Lower lobe of right lung (tissue), 2 donors: Measurements from ENCODE around the gene TST. TPM values are rescaled to one million over a fixed set of nuclear protein-coding genes. Genes with fewer than 3 reads are reported as not detected.

Experiments
- ATAC-seq, 2 donors: fragments of 200-7000 bp; cut with Tn5 transposase; one replicate each; pipeline ENCODE4 v1.9.1; 2020 to 2022; ENCODE audit warnings: mild to moderate bottlenecking in 2 of 2, moderate library complexity in 2 of 2
- DNase-seq: peaks from one replicate; pipeline ENCODE4 v3.0.0-alpha.2; 2020
- H3K27ac ChIP-seq: fragments of 200-600 bp; one replicate; pipeline ENCODE4 v1.8.0; 2022
- H3K27me3 ChIP-seq: fragments of 200-600 bp; one replicate; pipeline ENCODE4 v1.8.0; 2022; ENCODE audit warnings: low read depth
- H3K36me3 ChIP-seq: fragments of 200-600 bp; one replicate; pipeline ENCODE4 v1.8.0; 2022; ENCODE audit warnings: mild to moderate bottlenecking
- H3K4me1 ChIP-seq: fragments of 200-600 bp; one replicate; pipeline ENCODE4 v1.8.0; 2022
- H3K4me3 ChIP-seq: fragments of 200-600 bp; one replicate; pipeline ENCODE4 v1.8.0; 2022; ENCODE audit warnings: mild to moderate bottlenecking
- H3K9me3 ChIP-seq: fragments of 200-600 bp; one replicate; pipeline ENCODE4 v1.8.0; 2022
- CTCF ChIP-seq: fragments of 200-600 bp; IDR thresholded peaks from one replicate; pipeline ENCODE4 v1.8.0; 2022; ENCODE audit warnings: antibody characterized with exemption, mild to moderate bottlenecking
- intact Hi-C: fragments of 100-400 bp; cut with DNase I; formaldehyde crosslinking; loops from one replicate; pipeline ENCODE4 v1.11.0; 2022
- total RNA-seq: library from RNA; stranded (reverse); fragmentation: NEBNext Ultra II Directional; extraction: Animal tissue kit (Norgen Biotek cat#: 25700); gene quantifications from one replicate; pipeline ENCODE4 v1.2.1, GENCODE V29; 2021
- donor health status: DM: no; HTN: yes; CAD: no; lungs with severe emphysema.

The TST gene
- total RNA-seq, 1 donor from 2014 or later, result 48.3 TPM

- Histone ChIP-seq H3K9me3 (no peaks in the 10 kb centered on the region), H3K36me3 (peaks cover 47% of the 10 kb centered on the region), H3K4me1 (peaks cover 12% of the 10 kb centered on the region), H3K27ac (no peak overlapping the region), H3K4me3 (no peak overlapping the region), H3K27me3 (no peaks in the 10 kb centered on the region)
- intact Hi-C loops, result no loop called here
- no peak for TF ChIP-seq CTCF
- DNase-seq (no peak), ATAC-seq (no peak)
Measured at GRCh38 chr22:37056246-37056645, 37.0 kb upstream of the TST start.

GRCh38 chr22:37054600-37055365 lies 35.5 kb upstream of the TST start:
- ATAC-seq, result no peak
- H3K4me1 ChIP-seq, result peaks cover 18% of the 10 kb centered on the region
- H3K9me3 ChIP-seq, result no peaks in the 10 kb centered on the region
- TF ChIP-seq CTCF, result no peak
- intact Hi-C loops, result no loop called here
- peaks cover 41% of the 10 kb centered on the region for H3K36me3 ChIP-seq
- no peaks in the 10 kb centered on the region for H3K27me3 ChIP-seq
- no peak overlapping the region for H3K4me3 ChIP-seq
- H3K27ac ChIP-seq, result no peak overlapping the region
- DNase-seq, result no peak

- Histone ChIP-seq H3K27ac (no peak overlapping the region), H3K4me3 (no peak overlapping the region), H3K36me3 (peaks cover 41% of the 10 kb centered on the region), H3K27me3 (no peaks in the 10 kb centered on the region), H3K9me3 (no peaks in the 10 kb centered on the region), H3K4me1 (peaks cover 18% of the 10 kb centered on the region)
- no peak for DNase-seq
- intact Hi-C loops, result no loop called here
- no peak for TF ChIP-seq CTCF
- no peak for ATAC-seq
Measured at GRCh38 chr22:37054056-37054395, 34.8 kb upstream of the TST start.

GRCh38 chr22:37053310-37054055 lies 34.2 kb upstream of the TST start:
- no peaks in the 10 kb centered on the region for H3K27me3 ChIP-seq
- H3K27ac ChIP-seq, result no peak overlapping the region
- intact Hi-C loops, result no loop called here
- DNase-seq (no peak), ATAC-seq (no peak)
- H3K9me3 ChIP-seq, result no peaks in the 10 kb centered on the region
- no peak for TF ChIP-seq CTCF
- H3K36me3 ChIP-seq, result peaks cover 37% of the 10 kb centered on the region
- no peak overlapping the region for H3K4me3 ChIP-seq
- peaks cover 18% of the 10 kb centered on the region for H3K4me1 ChIP-seq

GRCh38 chr22:37052386-37053309 lies 33.4 kb upstream of the TST start:
- Histone ChIP-seq H3K9me3 (no peaks in the 10 kb centered on the region), H3K27ac (peak overlapping the region; percentile 49), H3K36me3 (peaks cover 31% of the 10 kb centered on the region), H3K4me1 (peaks cover 18% of the 10 kb centered on the region), H3K4me3 (peak overlapping the region; percentile 65), H3K27me3 (no peaks in the 10 kb centered on the region)
- no peak for ATAC-seq
- no peak for TF ChIP-seq CTCF
- DNase-seq, result no peak
- intact Hi-C loops, result no loop called here
